Liver (tissue), 9 donors: ENCODE results near the gene STAM. TPM values are rescaled to one million over a fixed set of nuclear protein-coding genes. Genes with fewer than 3 reads are reported as not detected.

Experiments
- DNase-seq: peaks from one replicate; pipeline ENCODE4 v3.0.0-alpha.2; 2017; ENCODE audit warnings: low spot score
- H3K27ac ChIP-seq, 2 donors: one replicate each; pipeline ENCODE4 v1.7.0; 2013; ENCODE audit warnings: inconsistent platforms in 2 of 2, low read length in 2 of 2, control low read depth in 1 of 2, low read depth in 1 of 2, mild to moderate bottlenecking in 1 of 2
- H3K27me3 ChIP-seq, 4 donors: one replicate each; pipeline versions ENCODE4 v1.6.1 to v1.7.0; 2013; ENCODE audit warnings: low read length in 3 of 4, inconsistent platforms in 1 of 4, mild to moderate bottlenecking in 1 of 4, moderate library complexity in 1 of 4; ENCODE audit not compliant: control insufficient read depth in 4 of 4, insufficient read depth in 4 of 4
- H3K36me3 ChIP-seq, 4 donors: one replicate each; pipeline versions ENCODE4 v1.6.1 to v1.7.0; 2013; ENCODE audit warnings: low read length in 3 of 4, mild to moderate bottlenecking in 3 of 4, low read depth in 1 of 4, moderate library complexity in 1 of 4; ENCODE audit not compliant: control insufficient read depth in 4 of 4, insufficient read depth in 3 of 4
- H3K4me1 ChIP-seq, 4 donors: one replicate each; pipeline versions ENCODE4 v1.6.1 to v1.7.0; 2013; ENCODE audit warnings: low read length in 3 of 4, mild to moderate bottlenecking in 3 of 4, moderate library complexity in 1 of 4; ENCODE audit not compliant: control insufficient read depth in 4 of 4, insufficient read depth in 4 of 4
- H3K4me3 ChIP-seq, 3 donors: one replicate each; pipeline versions ENCODE4 v1.6.1 to v1.7.0; 2013; ENCODE audit warnings: low read length in 3 of 3, control low read depth in 1 of 3, low read depth in 1 of 3, mild to moderate bottlenecking in 1 of 3
- H3K9ac ChIP-seq, 2 donors: one replicate each; pipeline ENCODE4 v1.7.0; 2013; ENCODE audit warnings: low read length in 2 of 2, mild to moderate bottlenecking in 2 of 2, moderate library complexity in 2 of 2, control low read depth in 1 of 2, low read depth in 1 of 2
- H3K9me3 ChIP-seq, 4 donors: one replicate each; pipeline versions ENCODE4 v1.6.1 to v1.7.0; 2013; ENCODE audit warnings: low read length in 3 of 4; ENCODE audit not compliant: control insufficient read depth in 4 of 4
- FOXA1 ChIP-seq: IDR thresholded peaks from 2 replicates; pipeline ENCODE4 v1.6.1; 2016; ENCODE audit warnings: antibody characterized with exemption
- FOXA2 ChIP-seq: IDR thresholded peaks from 2 replicates; pipeline ENCODE4 v1.6.1; 2016; ENCODE audit warnings: antibody characterized with exemption
- GABPA ChIP-seq, 2 donors: IDR thresholded peaks in 1 of 2; conservative IDR thresholded peaks in 1 of 2; 2 replicates each; pipeline ENCODE4 v1.6.1; 2016; ENCODE audit warnings: antibody characterized with exemption in 2 of 2, mild to moderate bottlenecking in 1 of 2, moderate library complexity in 1 of 2
- JUND ChIP-seq, 2 donors: IDR thresholded peaks; 2 replicates each; pipeline ENCODE4 v1.6.1; 2016; ENCODE audit warnings: antibody characterized with exemption in 2 of 2
- NR2F2 ChIP-seq: IDR thresholded peaks from 2 replicates; pipeline ENCODE4 v1.6.1; 2016; ENCODE audit warnings: antibody characterized with exemption
- SP1 ChIP-seq: IDR thresholded peaks from 2 replicates; pipeline ENCODE4 v1.6.1; 2018; ENCODE audit warnings: antibody characterized with exemption, mild to moderate bottlenecking
- TAF1 ChIP-seq: conservative IDR thresholded peaks from 2 replicates; pipeline ENCODE4 v1.6.1; 2016; ENCODE audit warnings: antibody characterized with exemption, mild to moderate bottlenecking
- WGBS: extraction: QIAGEN DNeasy Blood & Tissue Kit; methylation state at CpG from one replicate; pipeline ENCODE4 v1.1.7; 2013; 5-methylcytosine and 5-hydroxymethylcytosine counted together
- polyA plus RNA-seq, 2 donors: library from polyadenylated mRNA; stranded (reverse) in 1 of 2; unstranded in 1 of 2; fragments of 200-250 nt in 1 of 2; fragments of >200 nt in 1 of 2; fragmentation: Nextera tagmentation in 1 of 2; extraction: Ambion mirVana in 1 of 2; gene quantifications; one replicate each; pipeline versions ENCODE4 v1.2.1 to v1.2.3, GENCODE V29; 2013 to 2015
- total RNA-seq, 2 donors: library from RNA; depleted of rRNA; stranded (reverse); fragments of >200 nt; gene quantifications; one replicate each; pipeline ENCODE4 v1.2.3, GENCODE V29; 2014
- TF ChIP-seq, protein P1 (sequence below): fragments of 150-350 bp; IDR thresholded peaks from 2 replicates; pipeline ENCODE4 v1.5.1; 2017; ENCODE audit warnings: improper control_type of control experiment, low read depth, low read length; ENCODE audit not compliant: missing input control
- TF ChIP-seq, protein P2 (sequence below): IDR thresholded peaks from 2 replicates; pipeline ENCODE4 v1.6.1; 2016; ENCODE audit warnings: antibody characterized with exemption, mild to moderate bottlenecking
- TF ChIP-seq, protein P3 (sequence below): IDR thresholded peaks from 2 replicates; pipeline ENCODE4 v1.6.1; 2016; ENCODE audit warnings: antibody characterized with exemption
- TF ChIP-seq, protein P4 (sequence below): IDR thresholded peaks from 2 replicates; pipeline ENCODE4 v1.6.1; 2016; ENCODE audit warnings: antibody characterized with exemption
- donor health status: healthy.
- donor health status: healthy.
- donor health status: healthy.
- donor health status: healthy.
- donor health status: healthy.

STAM gene
- total and polyA plus RNA-seq, 4 donors, result 4.9 to 32.4 (median 6.7) TPM

DNA sequence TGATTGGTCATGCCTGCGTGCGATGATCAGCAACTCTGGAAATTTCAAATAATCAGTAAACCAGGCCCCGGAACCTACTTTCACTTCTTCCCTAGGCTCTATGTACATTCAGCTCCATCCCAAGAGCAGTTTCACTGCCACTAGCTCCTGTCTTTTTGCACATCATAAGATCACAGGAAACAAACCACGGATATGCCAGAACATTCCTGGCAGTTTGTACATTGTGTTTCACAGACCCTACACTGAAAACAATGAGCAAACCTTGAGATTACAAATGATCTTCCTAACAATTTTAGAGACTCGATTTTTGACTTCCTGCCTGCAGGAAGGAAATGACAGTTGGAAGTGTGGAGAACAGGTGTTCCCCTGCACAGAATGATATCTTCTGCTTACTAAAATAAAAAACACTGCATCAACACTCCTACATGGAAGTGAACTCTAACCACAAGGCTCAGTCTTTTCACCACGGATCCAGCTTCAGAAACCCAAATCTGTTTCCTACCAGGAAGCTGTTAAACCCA lies 100.5 kb downstream of the STAM start:
- no peak overlapping the region for H3K27ac ChIP-seq
- no peaks in the 10 kb centered on the region for H3K4me1 ChIP-seq
- no peaks in the 10 kb centered on the region for H3K27me3 ChIP-seq
- 61% methylated on average over 6 of the region's 6 CpGs for WGBS
- no peaks in the 10 kb centered on the region for H3K36me3 ChIP-seq
- TF ChIP-seq NR2F2 (peak; percentile 82), FOXA2 (no peak), TAF1 (no peak), GABPA (IDR thresholded peaks at IDR 0.05 in 1 of 2, conservative IDR thresholded peaks at IDR 0.05 in 1 of 2) (no peak), JUND (IDR thresholded peaks at IDR 0.05) (no peak), SP1 (peak; percentile 28)
- TF ChIP-seq, protein P1, sequence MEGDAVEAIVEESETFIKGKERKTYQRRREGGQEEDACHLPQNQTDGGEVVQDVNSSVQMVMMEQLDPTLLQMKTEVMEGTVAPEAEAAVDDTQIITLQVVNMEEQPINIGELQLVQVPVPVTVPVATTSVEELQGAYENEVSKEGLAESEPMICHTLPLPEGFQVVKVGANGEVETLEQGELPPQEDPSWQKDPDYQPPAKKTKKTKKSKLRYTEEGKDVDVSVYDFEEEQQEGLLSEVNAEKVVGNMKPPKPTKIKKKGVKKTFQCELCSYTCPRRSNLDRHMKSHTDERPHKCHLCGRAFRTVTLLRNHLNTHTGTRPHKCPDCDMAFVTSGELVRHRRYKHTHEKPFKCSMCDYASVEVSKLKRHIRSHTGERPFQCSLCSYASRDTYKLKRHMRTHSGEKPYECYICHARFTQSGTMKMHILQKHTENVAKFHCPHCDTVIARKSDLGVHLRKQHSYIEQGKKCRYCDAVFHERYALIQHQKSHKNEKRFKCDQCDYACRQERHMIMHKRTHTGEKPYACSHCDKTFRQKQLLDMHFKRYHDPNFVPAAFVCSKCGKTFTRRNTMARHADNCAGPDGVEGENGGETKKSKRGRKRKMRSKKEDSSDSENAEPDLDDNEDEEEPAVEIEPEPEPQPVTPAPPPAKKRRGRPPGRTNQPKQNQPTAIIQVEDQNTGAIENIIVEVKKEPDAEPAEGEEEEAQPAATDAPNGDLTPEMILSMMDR, result no peak
- TF ChIP-seq, protein P2, sequence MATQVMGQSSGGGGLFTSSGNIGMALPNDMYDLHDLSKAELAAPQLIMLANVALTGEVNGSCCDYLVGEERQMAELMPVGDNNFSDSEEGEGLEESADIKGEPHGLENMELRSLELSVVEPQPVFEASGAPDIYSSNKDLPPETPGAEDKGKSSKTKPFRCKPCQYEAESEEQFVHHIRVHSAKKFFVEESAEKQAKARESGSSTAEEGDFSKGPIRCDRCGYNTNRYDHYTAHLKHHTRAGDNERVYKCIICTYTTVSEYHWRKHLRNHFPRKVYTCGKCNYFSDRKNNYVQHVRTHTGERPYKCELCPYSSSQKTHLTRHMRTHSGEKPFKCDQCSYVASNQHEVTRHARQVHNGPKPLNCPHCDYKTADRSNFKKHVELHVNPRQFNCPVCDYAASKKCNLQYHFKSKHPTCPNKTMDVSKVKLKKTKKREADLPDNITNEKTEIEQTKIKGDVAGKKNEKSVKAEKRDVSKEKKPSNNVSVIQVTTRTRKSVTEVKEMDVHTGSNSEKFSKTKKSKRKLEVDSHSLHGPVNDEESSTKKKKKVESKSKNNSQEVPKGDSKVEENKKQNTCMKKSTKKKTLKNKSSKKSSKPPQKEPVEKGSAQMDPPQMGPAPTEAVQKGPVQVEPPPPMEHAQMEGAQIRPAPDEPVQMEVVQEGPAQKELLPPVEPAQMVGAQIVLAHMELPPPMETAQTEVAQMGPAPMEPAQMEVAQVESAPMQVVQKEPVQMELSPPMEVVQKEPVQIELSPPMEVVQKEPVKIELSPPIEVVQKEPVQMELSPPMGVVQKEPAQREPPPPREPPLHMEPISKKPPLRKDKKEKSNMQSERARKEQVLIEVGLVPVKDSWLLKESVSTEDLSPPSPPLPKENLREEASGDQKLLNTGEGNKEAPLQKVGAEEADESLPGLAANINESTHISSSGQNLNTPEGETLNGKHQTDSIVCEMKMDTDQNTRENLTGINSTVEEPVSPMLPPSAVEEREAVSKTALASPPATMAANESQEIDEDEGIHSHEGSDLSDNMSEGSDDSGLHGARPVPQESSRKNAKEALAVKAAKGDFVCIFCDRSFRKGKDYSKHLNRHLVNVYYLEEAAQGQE, result no peak
- TF ChIP-seq, protein P3, sequence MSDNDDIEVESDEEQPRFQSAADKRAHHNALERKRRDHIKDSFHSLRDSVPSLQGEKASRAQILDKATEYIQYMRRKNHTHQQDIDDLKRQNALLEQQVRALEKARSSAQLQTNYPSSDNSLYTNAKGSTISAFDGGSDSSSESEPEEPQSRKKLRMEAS, result peak; percentile 48
- no peak overlapping the region for H3K4me3 ChIP-seq
- no peak overlapping the region for H3K9ac ChIP-seq
- H3K9me3 ChIP-seq, result no peaks in the 10 kb centered on the region
- no peak for DNase-seq

DNA sequence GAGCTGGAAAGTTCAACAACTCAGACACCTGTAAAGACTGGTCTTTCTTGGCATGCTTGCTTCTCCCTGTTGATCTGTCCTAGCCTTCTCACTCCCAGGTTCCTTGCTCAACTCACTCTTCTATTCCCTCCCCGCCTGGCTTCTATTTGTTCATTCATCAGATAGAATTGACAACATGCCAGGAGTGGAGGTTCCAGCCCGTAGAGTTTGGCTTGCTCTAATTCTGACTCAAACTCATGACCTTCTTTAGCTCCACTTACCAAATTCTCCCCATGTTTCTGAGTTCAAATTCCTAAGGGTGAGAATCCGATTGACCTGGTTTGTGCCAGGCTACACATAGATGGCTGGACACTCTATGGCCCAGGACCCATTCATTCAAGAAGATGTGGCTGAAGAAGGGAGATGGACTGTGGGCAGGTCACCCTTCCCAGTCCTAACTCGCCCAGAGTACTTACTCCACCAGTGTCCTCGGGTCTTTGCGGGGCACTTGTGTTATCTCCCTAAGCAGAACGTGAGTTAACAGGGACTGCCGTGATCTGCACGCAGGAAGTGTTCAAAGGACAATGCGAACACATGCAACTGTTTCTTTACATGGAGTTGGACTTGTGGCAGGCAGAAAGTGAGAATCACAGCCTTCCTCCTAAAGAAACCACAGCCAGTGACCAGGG lies 104.1 kb downstream of the STAM start:
- H3K36me3 ChIP-seq, result no peaks in the 10 kb centered on the region
- no peak overlapping the region for H3K9ac ChIP-seq
- DNase-seq, result no peak
- no peaks in the 10 kb centered on the region for H3K27me3 ChIP-seq
- H3K4me1 ChIP-seq, result no peaks in the 10 kb centered on the region
- H3K4me3 ChIP-seq, result no peak overlapping the region
- TF ChIP-seq, protein P3, result no peak
- TF ChIP-seq FOXA1 (no peak), GABPA (IDR thresholded peaks at IDR 0.05 in 1 of 2, conservative IDR thresholded peaks at IDR 0.05 in 1 of 2) (no peak), TAF1 (no peak), NR2F2 (no peak)
- TF ChIP-seq, protein P4, sequence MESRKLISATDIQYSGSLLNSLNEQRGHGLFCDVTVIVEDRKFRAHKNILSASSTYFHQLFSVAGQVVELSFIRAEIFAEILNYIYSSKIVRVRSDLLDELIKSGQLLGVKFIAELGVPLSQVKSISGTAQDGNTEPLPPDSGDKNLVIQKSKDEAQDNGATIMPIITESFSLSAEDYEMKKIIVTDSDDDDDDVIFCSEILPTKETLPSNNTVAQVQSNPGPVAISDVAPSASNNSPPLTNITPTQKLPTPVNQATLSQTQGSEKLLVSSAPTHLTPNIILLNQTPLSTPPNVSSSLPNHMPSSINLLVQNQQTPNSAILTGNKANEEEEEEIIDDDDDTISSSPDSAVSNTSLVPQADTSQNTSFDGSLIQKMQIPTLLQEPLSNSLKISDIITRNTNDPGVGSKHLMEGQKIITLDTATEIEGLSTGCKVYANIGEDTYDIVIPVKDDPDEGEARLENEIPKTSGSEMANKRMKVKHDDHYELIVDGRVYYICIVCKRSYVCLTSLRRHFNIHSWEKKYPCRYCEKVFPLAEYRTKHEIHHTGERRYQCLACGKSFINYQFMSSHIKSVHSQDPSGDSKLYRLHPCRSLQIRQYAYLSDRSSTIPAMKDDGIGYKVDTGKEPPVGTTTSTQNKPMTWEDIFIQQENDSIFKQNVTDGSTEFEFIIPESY, result no peak
- TF ChIP-seq, protein P2, result no peak
- no peaks in the 10 kb centered on the region for H3K9me3 ChIP-seq
- no peak overlapping the region for H3K27ac ChIP-seq
- WGBS, result 83% methylated on average over 10 of the region's 10 CpGs
